Hindlimb muscle (tissue), 1 donor: Measurements from ENCODE around the gene GOLGA5. TPM values are rescaled to one million over a fixed set of nuclear protein-coding genes. Genes with fewer than 3 reads are reported as not detected.
A peak's percentile ranks its signal among the peaks of the same experiment; 100 is the strongest.
"Not testable (repeated sequence)": the region's sequence is repeated elsewhere in the genome, so short reads cannot be mapped to it uniquely, and the experiment has no call there.

ENCODE experiments used
- DNase-seq: peaks from one replicate; pipeline ENCODE4 v3.0.0-alpha.2; 2013
- polyA plus RNA-seq: library from polyadenylated mRNA; unstranded; fragments of 120-200 nt; gene quantifications from one replicate; pipeline ENCODE4 v1.2.1, GENCODE V29; 2013; ENCODE audit not compliant: insufficient read length

Gene GOLGA5
- polyA plus RNA-seq, 1 donor: 29.9 TPM

DNA sequence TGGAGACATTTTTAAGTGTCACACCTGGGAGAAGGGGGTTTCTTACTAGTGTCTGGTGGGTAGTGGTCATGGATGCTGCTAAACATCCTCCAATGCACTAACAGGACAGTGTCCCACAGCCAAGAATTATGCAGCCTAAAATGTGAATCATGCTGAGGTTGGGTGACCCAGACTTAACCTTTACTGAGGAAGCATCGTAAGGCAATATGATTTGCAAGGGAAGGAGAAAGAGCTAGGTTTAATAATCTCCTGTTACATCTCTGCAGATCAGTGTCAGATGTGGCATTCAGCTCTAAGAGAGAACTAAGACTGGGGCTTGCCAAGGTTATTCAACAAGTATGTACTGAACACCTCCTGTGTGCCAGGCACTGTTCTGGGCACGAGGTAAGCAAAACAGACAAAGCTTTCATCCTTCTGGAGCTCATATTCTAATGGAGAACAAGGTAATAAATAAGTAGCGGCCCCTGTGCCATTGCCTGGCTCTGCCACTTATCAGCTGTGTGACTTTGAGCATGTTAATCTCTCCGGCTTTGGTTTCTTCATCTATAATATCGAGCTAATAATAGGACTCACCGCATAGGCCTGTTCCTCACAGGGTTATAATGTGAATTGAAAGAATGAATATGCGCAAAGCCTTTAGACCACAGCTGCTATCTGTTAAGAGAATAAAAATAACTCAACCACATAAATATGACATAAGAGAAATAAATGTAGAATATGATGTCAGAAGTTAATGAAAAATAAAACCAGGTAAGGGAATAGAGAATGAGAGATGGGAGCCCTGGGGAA, 13.5 kb upstream of the GOLGA5 start:
- DNase-seq: no peak

DNA sequence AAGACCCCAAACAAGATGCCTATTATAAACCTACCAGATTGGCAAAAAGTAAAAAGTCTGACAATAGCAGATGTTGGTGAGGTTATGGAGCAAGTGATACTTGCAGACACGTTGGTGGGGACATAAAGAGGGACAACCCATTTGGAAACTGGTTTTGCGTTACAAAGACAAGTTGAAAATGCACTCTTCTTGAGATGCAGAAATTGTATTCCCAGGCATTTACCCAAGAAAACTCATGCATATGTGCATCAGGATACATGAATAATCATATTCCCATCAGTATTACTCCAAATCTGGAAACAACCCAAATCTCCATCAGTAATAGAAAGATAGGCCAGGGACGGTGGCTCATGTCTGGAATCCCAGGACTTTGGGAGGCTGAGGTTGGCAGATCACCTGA, 12.8 kb upstream of the GOLGA5 start:
- no peak for DNase-seq

GRCh38 chr14:92783813-92784431, 10.2 kb upstream of the GOLGA5 start:
- peak; percentile 64 for DNase-seq

GRCh38 chr14:92785667-92786426, 8.3 kb upstream of the GOLGA5 start:
- DNase-seq: no peak

GRCh38 chr14:92786427-92786756, 7.7 kb upstream of the GOLGA5 start:
- DNase-seq: no peak

GRCh38 chr14:92787554-92787953, 6.6 kb upstream of the GOLGA5 start:
- no peak for DNase-seq

DNA sequence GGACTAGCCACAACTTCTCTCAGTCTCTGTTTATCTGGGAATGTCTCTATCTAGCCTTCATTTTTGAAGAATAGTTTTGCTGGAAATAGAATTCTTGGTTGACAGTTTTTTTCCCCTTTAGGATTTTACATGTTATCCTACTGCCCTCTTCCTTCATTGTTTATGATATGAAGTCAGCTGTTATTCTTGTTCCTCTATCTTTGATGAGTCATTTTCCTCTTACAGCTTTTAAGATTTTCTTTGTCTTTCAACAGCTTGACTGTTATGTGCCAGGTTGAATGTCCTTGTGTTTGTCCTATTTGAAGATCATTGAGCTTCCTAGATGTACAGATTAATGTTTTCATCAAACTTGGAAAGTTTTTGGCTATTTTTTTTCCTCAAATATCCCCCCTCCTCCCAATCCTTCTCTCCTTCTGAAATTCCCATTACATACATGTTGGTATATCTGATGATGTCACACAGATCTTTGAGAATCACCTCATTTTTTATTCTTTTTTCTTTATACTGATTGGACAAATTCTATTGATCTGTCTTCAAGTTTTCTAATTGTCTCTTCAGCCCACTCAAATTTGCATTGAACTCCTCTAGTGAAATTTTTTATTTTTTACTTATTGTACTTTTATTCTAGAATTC, 4.5 kb upstream of the GOLGA5 start:
- no peak for DNase-seq

GRCh38 chr14:92792885-92793284, 1.2 kb upstream of the GOLGA5 start:
- no peak for DNase-seq

DNA sequence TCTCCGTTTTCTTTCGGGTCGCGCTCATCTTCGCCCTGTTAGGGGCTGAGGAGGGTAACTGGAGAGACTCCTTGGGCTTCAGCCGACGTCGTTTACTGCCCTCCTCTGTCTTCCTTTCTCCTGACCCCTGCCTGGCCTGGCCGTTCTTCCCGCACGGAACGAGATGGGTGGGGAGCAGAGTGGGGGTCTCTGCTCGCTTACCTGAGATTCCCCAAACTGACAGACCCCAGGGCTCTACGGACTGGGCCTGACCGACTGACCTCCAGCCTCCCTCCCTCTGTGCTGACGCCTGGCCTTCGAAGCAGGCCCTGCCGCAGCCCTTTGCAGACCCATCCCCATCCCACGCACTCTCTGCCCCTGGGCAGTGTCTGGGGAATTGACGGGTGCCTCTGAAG, 439 bp downstream of the GOLGA5 start:
- no peak for DNase-seq

DNA sequence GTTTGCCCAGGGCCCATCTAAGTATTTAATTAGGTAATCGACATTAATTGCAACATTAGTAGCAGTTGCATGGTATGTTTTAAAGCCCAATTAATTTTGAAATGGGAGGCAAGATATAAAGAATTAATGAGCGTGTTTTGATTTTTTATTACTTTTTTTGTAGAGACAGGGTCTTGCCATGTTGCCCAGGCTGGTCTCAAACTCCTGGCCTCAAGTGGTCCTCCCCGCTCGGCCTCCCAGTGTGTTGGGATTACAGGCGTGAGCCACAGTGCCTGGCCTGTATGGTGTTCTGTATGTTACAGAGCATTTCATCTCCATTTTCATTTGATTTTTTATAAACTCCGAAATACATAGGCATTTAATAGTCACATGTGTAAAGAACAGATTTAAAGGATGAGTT, 856 bp downstream of the GOLGA5 start:
- DNase-seq: no peak

DNA sequence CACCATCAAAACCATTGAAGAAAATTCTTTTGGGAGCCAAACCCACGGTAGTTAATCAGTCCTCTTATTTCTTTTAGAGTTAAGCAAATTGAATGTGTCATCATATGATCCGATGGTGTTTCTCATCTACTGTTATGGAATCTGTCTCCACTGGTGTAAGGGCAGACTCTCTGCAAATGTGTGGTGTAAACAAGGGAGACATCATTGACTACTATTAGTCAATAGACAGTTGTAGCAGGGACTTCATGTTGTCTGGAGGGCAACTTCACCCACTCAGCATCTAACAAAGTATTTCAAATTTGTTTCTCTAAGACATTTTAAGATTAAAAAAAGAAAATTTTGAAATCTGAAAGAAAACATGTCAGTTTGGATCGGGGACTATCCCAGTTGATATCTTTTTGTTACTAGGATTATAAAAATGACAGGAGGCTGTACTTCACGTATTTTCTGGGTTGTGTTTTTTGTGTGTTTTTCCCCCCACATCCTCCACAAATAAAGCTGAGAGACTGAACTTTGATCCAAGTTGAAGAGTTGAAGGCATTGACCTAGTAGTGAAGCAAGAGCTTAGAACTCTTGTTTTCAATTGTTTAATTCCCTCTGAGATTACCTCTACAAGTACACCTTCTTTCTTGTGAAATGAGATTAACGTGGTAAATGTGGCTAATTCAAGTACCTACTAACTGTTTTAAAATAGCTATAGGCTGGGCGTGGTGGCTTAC, 4.0 kb downstream of the GOLGA5 start:
- DNase-seq: no peak

GRCh38 chr14:92798811-92799210, 4.7 kb downstream of the GOLGA5 start:
- no peak for DNase-seq

- DNase-seq: no peak
These were observed 5.9 kb downstream of the GOLGA5 start for GRCh38 chr14:92800012-92800411.

DNA sequence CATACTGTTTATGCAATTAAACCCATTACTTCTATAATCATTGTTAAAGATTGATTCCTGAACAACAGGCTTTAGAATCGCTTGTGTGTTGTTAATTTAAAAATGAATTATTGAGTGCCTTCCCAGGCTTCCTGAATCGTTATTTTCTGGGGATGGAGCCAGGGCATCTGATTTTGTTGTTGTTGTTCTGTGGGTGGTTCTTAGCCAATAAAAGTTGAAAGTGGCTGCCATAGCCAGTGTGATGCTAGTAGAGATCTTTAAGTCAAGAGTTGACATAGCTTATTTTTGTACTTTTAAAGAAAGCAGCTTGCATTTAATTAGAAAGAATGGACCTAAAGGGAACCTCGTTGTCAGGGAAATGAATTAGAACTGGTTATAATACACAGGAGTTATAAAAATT, 6.4 kb downstream of the GOLGA5 start:
- DNase-seq: no peak

- no peak for DNase-seq
These were observed 7.8 kb downstream of the GOLGA5 start for GRCh38 chr14:92801917-92802316.

GRCh38 chr14:92802678-92803077, 8.6 kb downstream of the GOLGA5 start:
- DNase-seq: no peak

- DNase-seq: no peak
These were observed 19.1 kb downstream of the GOLGA5 start for GRCh38 chr14:92813201-92813600.

DNA sequence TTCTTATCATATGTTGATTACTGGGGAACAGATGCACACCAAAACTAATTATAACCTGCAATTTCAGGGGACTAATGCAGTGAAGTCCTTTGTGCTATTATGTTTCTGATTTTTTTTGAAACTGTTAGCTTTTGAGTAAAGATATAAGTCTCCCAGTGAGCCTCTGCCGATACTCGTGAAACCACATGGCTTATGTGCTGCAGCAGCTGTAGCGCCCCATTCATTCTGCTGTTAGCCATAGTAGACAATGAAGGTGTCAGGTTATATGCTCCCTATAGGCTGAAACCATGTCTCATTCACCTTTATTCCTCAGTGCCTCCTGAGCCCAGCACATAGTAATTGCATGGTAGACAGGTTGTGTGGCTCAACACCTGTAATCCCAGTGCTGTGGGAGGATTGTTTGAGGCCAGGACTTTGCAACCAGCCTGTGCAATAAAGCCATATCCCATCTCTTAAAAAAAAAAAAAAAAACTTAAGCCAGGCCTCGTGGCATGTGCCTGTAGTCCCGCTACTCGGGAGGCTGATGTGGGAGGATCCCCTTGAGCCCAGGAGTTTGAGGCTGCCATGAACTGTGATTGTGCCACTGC, 25.0 kb downstream of the GOLGA5 start:
- DNase-seq: no peak

GRCh38 chr14:92819680-92820535, 25.8 kb downstream of the GOLGA5 start:
- not testable (repeated sequence) for DNase-seq

- DNase-seq: not testable (repeated sequence)
These were observed 26.4 kb downstream of the GOLGA5 start for GRCh38 chr14:92820536-92820840.

- no peak for DNase-seq
These were observed 36.8 kb downstream of the GOLGA5 start for GRCh38 chr14:92830902-92831301.
